ENCODE results near the gene NCMAP.

DNA sequence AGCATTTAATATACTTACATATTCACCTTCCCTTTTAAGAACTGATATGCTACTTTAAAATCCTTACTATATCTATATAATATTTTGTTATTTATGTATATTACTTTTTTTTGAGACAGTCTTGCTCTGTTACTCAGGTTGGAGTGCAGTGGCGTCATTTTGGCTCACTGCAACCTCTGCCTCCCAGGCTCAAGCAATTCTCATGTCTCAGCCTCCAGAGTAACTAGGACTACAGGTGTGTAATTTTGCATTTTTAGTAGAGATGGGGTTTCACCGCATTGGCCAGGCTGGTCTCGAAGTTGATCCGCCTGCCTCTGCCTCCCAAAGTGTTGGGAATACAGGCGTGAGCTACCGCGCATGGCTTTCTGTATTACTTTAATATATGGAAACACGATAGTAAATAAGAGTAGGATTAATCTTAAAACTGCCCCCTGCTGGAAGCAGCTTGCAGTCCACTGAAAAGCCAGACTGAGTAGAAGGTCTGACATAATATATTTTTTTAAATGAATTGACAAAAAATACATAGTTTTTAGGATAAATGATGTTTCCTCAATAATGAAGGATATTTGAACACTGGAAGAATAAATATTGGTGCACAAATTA lies 28.8 kb upstream of the NCMAP start:
- no peak for TF ChIP-seq POLR2A (IDR thresholded peaks at IDR 0.05; ENCODE audit: extremely low read depth, insufficient read length)
- TF ChIP-seq, protein P1, sequence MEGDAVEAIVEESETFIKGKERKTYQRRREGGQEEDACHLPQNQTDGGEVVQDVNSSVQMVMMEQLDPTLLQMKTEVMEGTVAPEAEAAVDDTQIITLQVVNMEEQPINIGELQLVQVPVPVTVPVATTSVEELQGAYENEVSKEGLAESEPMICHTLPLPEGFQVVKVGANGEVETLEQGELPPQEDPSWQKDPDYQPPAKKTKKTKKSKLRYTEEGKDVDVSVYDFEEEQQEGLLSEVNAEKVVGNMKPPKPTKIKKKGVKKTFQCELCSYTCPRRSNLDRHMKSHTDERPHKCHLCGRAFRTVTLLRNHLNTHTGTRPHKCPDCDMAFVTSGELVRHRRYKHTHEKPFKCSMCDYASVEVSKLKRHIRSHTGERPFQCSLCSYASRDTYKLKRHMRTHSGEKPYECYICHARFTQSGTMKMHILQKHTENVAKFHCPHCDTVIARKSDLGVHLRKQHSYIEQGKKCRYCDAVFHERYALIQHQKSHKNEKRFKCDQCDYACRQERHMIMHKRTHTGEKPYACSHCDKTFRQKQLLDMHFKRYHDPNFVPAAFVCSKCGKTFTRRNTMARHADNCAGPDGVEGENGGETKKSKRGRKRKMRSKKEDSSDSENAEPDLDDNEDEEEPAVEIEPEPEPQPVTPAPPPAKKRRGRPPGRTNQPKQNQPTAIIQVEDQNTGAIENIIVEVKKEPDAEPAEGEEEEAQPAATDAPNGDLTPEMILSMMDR (IDR thresholded peaks at IDR 0.05; ENCODE audit: low read depth, low read length): peak; percentile 43
- no peak for TF ChIP-seq MYC (IDR thresholded peaks at IDR 0.05; ENCODE audit: low read depth, low read length)
- TF ChIP-seq, protein P2, sequence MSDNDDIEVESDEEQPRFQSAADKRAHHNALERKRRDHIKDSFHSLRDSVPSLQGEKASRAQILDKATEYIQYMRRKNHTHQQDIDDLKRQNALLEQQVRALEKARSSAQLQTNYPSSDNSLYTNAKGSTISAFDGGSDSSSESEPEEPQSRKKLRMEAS (IDR thresholded peaks at IDR 0.05; ENCODE audit: low read depth, low read length): no peak

Data from NB4 (cell line).